Amniotic stem cell (primary cell): ENCODE results near the gene SYCE1.
"Not testable (repeated sequence)": the region's sequence is repeated elsewhere in the genome, so short reads cannot be mapped to it uniquely, and the experiment has no call there.

ENCODE experiments used
- DNase-seq: peaks from one replicate; lab custom pipeline; 2025; lab: John Stamatoyannopoulos, UW

SYCE1 gene, protein sequence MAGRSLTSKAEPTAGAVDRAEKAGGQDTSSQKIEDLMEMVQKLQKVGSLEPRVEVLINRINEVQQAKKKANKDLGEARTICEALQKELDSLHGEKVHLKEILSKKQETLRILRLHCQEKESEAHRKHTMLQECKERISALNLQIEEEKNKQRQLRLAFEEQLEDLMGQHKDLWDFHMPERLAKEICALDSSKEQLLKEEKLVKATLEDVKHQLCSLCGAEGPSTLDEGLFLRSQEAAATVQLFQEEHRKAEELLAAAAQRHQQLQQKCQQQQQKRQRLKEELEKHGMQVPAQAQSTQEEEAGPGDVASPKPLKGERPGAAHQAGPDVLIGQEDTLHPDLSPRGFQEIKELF

DNA sequence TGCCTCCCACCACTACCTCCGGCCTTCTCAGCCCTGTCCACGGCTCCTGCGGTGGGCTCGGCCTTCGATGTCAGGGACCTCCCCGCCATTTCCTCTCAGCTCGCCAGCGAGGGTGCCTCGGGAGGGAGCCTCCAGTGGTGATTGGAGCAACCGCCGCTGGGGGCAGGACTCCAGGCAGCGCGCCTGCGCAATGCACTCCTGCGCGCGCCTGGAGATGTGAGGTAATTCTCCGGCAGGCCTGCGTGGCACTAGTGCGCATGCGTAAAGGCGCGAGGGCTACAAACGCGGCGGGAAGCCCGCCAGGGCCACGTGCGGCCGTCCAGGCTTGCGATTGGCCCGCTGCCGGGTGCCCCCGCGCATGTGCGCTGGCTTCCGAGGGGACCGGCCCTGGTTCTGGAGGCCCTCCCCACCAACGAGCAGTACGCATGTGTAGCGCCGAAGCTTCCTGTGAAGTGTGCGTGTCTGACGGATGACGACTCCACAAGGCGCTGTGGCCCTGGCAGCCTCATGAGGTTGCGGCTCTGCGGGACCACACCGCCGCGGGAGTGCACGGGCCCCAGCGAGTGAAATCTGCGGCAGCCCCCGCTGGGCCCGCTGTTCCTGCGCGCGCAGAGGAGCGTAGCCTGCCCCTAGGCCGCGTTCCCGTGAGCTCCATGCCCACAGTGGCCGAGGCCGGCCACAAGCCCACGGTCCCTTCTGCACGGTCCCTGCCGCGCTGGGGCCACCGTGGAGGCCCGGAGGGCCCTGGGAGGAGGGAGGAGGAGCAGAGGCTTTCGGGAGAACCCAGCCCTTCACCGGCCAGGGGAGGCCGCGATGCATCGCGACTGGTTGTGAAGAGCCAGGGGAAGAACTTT, at the start of gene SYCE1:
Gene SYCE1, minus strand, starts transcription at position 143 of the 854 bp plus-strand sequence. Its CDS starts 54 bp downstream, at position 89.
- no peak for DNase-seq

DNA sequence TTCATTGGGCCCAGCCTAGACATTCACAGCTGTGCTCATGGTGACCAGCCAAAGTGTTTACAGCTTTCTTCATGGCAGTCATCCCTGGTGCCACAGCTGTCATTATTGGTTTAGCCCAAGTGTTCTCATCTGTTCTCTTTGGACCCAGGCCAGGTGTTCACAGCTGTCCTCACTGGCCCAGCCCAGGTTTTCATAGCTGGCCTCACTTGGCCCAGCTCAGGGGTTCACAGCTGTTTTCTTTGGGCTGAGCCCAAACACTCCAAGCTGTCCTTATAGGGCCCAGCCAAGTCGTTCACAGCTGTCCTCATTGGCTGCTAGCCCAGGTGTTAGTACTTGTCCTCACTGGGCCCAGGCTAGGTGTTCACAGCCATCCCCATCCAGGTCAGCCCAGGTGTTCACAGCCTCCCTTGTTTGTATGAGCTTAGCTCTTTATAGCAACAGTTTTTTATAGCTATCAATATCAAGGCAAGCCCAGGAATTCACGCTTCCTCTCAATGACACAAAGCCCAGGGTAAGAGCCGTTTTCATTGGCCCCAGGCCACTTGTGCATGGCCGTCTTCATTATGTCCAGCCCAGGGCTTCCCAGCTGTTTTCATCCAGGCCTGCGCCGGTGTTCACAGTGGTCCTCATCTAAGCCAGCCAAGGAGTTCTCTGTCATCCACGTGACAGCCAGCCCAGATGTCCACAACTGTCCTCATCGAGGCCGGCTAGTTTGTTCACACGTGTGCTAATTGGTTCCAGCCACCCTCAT, 49.6 kb upstream of the SYCE1 start:
- DNase-seq, result no peak

DNA sequence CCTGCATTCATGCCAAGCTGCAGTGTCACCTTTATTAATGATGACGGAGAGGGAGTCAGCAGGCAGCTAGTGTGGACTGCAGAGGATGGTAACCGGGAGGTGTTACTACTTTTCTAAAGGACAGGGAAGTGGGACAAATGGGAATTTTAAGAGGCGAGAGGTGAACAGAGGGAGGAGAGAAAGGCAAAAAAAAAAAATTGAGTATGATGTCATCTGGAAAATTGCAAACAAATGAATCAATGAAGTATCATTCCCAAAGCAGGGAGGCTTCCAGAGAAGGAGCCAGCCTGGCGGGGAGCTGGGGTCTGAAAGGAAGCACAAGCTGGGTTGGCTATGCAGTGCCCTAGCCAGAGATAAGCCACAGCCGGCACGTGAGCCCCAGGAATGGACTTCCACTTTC, 48.3 kb upstream of the SYCE1 start:
- no peak for DNase-seq

DNA sequence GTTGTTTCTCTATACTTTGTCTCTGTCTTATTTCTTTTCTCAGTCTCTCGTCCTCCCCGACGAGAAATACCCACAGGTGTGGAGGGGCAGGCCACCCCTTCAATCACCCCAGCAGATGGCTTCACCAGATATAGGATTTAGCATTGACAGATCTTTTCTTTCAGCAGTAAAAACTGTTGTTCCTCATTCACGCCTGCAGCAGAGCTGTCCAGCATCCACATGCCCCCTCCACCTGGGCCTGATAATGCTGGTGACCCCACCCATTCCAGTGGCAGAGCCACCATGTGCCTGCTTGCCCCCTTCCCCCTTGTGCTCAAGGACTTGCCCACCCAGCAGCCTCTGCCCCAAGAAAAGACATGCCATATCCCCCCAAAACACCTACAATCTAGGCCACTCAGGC, 45.7 kb upstream of the SYCE1 start:
- no peak for DNase-seq

DNA sequence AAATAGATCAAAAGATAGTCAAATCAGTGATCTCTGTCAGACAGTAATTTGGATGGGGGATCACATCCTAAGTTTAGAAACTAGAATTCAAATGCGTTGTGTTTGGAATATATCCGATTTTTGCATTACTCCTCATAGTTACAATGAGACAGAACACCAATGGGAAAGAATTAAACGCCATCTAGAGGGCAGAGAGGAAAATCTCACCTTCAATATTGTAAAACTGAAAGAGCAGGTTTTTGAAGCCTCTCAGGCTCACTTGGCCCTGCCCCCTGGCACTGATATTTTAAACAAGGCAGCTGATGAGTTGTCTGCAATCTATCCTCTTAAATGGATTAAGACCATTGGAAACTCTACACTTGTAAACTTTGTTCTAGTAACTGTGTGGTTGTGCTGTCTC, 43.5 kb upstream of the SYCE1 start:
- DNase-seq, result no peak

DNA sequence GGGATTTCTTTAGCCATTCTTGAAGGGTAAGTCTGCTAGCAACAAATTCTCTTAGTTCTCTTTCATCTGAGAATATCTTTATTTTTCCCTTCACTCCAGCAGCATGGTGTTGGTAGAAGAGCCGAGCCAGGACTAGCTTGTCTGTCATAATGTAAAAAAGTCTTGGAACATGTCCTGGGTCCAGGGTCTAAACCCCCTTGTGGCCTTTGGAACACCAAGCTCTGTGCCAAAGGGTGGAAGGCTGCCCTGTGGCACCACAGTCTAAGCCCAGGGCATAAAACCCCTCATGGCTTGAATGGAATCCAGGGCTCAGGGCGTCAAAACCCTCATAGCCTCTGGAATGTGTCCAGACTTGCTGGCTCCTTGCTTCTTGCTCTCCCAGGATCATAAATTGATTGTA, 38.1 kb upstream of the SYCE1 start:
- DNase-seq, result not testable (repeated sequence)

DNA sequence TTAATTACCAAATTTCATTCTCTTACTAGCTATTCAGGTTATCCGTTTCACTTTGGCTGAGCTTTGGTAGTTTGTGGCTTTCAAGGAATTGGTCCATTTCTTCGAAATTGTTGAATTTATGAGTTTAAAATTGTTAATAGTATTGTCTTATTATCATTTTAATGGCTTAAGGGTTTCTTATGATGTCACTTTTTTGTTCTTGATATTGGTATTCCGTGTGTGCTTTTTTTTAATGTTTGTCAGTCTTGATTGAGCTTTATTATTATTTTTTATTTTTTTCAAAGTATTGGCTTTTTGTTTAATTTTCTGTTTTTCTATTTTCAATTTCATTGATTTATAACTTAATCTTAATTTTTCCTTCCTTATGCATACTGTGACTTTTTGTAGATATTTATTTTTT, 35.3 kb upstream of the SYCE1 start:
- no peak for DNase-seq

DNA sequence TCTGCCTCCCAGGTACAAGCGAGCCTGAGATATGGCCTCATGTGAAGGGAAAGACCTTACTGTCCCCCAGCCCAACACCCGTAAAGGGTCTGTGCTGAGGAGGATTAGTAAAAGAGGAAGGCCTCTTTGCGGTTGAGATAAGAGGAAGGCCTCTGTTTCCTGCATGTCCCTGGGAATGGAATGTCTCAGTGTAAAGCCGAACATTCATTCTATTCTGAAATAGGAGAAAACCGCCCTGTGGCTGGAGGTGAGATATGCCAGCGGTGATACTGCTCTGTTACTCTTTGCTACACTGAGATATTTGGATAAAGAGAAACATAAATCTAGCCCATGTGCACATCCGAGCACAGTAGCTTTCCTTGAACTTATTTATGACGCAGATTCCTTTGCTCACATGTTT, 34.5 kb upstream of the SYCE1 start:
- not testable (repeated sequence) for DNase-seq

DNA sequence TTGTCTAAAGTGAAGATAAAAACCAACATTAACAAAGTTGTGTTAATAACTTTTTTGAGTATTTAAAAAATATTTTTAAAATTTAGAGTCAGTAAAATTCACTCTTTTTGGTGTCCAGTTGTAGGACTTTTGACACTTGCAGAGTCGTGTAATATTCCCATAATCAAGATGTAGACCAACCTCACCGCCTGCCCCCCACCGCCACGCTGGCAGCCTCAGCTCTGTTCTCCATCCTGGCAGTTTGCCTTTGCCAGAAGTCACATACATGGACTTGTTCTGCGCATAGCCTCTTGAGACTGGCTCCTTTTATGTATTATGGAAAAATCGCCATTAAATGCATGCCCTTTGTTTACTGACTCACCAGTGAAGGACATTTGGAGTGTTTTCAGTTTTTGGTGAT, 27.3 kb upstream of the SYCE1 start:
- no peak for DNase-seq

DNA sequence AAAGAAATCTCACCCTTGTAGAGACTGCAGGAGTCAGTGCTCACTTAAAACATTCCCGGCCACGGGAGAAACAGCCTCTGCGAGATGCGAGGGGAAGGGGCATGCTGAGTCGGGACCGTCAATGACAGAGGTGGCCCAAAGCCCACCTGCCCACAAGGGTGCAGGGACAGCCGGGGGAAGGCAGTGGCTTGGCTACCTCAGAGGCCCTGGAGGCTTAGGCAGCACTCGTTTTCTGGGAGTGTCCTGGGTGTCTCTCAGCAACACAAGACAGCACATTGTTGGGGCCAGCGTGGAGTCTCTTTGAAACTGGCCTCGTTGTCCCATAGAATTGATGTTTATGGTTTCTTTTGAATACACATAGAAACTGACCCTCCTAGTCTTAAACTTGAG, 25.6 kb upstream of the SYCE1 start:
- no peak for DNase-seq

DNA sequence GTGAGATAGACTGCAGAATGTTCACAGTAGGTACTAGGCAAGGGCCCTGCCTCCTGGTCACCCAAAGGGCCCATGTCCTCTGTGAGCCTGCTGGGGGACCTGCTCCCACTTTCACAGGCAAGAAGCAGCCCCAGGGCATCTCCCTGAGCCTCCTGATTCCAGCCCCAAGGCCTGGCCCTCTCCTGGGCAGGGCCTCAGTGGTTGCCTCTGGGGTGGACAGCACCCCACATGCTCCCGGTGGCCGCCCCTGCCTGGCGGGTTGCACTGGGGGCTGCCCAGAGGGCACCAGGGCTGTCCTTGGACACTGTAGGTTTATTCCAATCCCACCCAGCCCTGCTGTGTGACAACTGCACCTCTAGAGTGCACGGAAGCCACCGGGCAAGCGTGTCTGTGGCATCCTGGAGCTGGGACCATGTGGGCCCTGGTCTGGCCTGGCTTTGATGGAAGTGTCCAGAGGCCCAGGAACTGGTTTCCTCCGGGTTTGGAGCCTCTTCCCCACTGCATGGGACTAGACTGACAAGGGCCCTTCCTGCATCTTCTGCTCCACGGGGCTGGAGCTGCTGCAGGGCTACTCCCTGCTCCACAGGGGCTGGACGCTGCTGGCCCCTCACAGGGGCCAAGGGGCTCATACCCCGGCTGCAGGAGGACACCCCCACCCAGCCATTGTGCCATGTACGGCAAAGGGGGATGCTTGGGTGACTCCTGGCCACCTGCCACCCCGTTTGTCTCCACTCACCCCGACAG, 25.0 kb upstream of the SYCE1 start:
- no peak for DNase-seq

DNA sequence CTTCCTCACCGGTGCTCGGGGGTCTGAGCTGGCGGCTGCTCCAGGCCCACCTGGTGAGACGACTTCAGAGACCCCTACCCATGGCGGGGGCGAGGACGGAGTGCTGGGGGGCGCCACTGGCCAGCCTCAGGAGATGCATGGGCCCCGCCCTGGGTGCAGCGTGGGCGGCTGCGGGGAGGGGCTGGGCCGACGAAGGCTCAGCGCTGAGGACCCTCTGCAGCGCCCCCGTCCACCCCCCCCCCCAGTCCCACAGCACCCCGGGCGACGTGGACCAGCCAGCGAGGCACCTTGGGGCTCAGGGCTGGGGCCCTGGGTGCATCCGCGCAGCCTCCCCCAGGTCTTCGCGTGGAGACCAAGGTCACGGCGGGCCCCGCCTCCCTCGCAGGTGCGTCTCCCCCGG, 11.7 kb upstream of the SYCE1 start:
- DNase-seq, result not testable (repeated sequence)

DNA sequence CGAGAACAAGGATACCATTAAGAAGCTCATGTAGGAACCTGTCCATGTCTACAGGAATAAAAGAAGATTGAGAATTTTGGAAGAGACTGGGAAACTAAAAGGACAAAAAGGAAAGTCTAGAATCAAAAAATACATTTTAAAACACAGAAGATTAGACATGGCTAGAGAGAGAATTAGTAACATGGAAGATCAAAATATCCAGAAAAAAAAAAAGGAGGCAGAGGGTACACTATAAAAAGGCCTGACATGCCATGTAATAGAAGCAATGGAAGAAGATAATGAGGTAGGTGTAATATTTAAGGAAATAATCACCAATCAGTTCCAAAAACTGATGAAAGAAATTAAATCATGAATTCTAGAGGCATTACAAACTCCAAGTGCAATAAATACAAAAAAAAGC, 8.1 kb upstream of the SYCE1 start:
- not testable (repeated sequence) for DNase-seq

DNA sequence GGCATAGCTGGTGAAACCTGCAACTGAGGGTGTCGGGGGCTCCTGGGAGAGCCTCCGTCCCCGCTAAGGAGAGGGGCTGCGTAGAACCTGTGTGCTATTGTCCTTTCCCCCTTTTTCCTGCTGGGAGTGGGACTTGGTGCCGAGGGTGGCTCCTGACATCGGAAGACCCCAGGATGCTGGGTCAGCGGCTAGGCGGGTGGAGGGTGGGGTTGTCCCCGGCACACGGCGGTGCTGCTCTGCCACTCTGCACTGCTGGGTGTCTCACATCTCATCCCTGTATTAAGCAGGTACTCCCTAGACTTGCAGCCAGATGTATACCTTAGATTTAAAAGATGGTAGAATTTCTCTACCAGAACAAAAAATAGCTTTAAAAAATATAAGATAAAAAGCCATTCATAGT, 6.7 kb upstream of the SYCE1 start:
- not testable (repeated sequence) for DNase-seq

DNA sequence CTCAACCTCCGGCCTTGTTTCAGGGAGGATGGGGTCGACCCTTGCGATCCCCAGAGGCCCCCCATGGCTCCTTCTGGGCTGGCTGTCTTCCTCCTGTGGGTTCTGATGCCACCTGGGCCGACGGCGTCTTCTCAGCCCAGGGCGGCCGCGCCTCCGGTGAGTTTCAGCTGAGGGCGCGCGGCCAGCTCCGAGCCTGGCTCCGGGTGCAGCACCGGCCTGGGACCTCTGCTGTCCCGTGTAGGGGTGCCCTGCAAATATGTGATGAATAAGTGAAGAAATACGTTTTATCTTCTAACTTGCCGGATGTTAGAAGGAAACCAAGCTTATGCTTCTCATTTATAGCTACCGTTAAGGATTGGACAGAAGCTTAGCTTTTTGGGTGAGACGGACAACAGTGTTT, 4.4 kb upstream of the SYCE1 start:
- not testable (repeated sequence) for DNase-seq

DNA sequence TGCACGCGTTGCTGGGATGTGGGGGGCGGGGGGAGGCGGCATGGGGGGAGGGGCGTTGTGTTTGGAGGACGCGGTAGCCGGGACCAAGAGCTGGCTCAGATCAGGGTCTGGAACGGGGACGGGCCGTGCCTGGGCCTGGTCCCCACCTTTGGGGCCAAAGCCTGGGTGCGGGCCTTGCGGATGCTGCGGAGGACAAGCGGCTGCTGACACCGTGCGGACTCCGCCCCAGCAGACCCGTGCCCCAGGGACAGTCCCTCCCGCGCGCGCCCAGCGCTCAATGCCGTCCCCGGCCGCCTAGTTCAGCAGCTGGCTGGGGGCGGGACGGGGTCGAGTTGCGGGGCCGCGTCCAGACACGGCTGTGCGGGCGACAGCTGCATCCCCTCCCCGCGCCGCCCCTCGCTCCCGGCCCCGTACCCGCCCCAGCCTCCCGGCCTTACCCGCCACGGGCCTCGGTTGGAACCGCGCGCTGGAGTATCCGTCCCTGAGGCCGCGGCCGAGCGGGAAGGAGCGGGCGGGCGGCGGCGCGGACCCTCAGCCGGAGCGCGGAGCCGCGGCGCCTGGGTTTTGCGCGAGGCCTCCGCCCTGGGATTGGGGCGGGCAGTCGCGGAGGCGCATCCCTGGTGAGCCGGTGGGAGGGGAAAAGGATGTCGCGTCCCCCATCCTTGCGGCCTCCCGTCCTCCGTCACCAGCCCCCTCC, 3.6 kb upstream of the SYCE1 start:
- DNase-seq, result not testable (repeated sequence)

DNA sequence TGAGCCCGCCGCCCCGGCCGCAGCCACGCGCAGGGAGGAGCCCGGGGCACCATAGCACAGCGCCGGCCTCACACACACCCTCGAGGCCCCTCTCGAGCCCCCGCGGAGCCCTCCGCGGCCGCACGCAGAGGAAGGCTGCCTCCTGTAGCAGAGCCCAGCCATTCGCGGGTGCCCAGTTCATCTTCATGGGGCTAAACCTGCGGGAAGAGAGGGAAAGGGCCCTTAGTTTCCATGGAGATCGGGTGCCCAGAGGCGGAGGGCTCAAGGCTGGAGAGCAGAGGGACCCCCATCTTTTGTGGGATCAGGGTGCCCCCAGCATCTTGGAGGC, 2.9 kb upstream of the SYCE1 start:
- DNase-seq, result no peak

DNA sequence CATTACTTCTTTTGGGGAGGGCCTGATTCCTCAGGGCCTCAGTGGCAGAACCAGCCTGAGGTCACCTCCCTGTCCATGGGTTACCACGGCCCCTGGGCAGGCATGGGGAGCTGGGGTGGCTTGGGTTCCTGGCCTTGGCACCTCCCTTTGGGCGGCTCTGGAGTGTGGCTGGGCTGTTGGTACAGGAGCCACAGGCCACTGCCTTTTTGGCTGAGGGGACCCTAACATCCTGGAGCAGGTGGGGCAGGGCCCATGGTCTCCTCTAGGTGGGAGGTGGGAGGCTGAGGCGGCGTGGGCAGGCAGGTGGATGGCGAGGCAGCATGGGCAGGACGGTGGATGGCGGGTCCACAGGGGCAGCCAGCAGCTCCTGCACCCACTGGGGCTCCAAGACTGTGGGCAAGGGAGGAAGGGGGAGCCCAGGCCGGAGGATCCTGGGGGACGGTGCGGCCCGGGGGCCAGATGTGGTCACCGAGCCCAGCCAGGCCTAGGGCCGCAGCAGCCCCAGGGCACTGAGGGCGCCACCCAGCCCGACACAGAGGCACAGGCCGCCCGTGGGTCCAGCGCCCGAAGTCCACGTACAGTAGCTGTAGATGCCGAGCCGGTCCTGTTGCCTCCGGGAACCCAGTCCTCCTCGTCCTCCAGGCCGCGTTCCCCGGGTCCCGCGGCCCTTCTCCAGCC, 2.4 kb upstream of the SYCE1 start:
- DNase-seq, result no peak

DNA sequence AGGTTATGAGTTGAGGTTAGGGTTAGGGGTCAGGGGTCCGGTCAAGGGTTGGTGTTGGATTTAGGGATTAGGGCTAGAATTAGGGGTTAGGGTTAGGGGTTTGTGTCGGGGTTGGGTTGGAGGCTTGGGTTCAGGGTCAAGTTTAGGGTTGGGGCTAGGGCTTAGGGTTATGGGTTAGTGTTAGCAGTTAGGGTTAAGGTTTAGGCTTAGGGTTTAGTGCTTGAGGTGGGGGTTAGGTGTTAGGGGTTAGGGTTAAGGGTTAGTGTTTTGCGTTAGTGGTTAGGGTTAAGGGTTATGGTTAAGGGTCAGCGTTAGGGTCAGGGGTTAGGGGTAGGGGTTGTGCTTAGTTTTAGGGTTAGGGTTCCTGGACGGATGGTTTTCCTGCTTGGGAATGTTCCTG, 1.7 kb upstream of the SYCE1 start:
- DNase-seq, result no peak

DNA sequence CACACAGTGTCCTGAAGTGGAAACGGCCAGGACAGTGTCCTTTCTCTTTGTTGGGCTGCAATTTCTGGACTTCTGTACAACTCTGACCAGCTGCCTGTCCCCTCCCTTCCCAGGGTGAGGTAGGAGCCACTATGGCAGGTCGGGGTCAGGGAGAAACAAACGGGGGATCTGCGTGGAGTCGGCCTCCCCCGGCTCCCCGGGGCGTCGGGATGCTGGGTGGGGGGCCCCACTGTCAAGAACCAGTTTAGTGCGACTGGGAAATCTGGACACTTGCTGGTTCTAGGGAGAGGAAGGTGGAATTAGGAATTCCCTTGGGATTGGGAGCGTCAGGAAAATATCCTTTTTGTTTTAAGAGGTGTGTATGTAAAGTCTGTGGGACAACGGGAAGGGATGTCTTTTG, 567 bp downstream of the SYCE1 start:
- no peak for DNase-seq

DNA sequence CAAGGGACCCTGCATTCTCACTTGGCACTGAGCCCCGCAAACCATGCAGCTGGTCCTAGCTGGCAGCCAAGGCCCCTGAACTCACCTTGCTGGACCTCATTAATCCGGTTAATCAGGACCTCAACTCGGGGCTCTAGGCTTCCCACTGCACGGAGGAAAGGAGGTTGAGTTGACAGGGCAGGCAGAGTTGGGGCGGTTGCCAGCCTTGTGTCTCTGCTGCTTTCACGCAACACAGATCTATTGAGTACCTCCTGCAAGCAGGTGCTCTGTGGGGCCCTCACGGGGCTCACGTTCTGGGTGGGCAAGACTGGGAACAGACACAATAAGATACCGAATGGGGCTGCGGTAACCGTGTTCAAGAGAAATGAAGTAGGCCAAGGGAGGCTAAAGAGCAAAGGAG, 6.2 kb downstream of the SYCE1 start:
- DNase-seq, result no peak
